HUES48 (cell line): ENCODE data around the gene ZSCAN31.
A peak's percentile ranks its signal among the peaks of the same experiment; 100 is the strongest.
"Not testable (repeated sequence)": the region's sequence is repeated elsewhere in the genome, so short reads cannot be mapped to it uniquely, and the experiment has no call there.

ENCODE experiments used
- H3K27ac ChIP-seq: one replicate; pipeline ENCODE4 v1.7.0; 2013; ENCODE audit warnings: low read depth, low read length, inconsistent platforms
- H3K27me3 ChIP-seq: 2 replicates; pipeline ENCODE4 v1.6.1; 2013; ENCODE audit warnings: mild to moderate bottlenecking, low read length; ENCODE audit not compliant: control insufficient read depth, insufficient read depth
- H3K36me3 ChIP-seq: 2 replicates; pipeline ENCODE4 v1.6.1; 2013; ENCODE audit warnings: low read length; ENCODE audit not compliant: control insufficient read depth, insufficient read depth
- H3K4me1 ChIP-seq: 2 replicates; pipeline ENCODE4 v1.6.1; 2013; ENCODE audit warnings: mild to moderate bottlenecking, low read length; ENCODE audit not compliant: control insufficient read depth, insufficient read depth
- H3K4me3 ChIP-seq: 2 replicates; pipeline ENCODE4 v1.5.1; 2013; ENCODE audit warnings: mild to moderate bottlenecking, low read depth, low read length
- H3K9ac ChIP-seq: 2 replicates; pipeline ENCODE4 v1.6.1; 2013; ENCODE audit warnings: mild to moderate bottlenecking, low read depth, low read length, moderate library complexity
- H3K9me3 ChIP-seq: 2 replicates; pipeline ENCODE4 v1.6.1; 2013; ENCODE audit warnings: low read length; ENCODE audit not compliant: control insufficient read depth, insufficient read depth

ZSCAN31 gene

GRCh38 chr6:28336284-28337120, 554 bp upstream of the ZSCAN31 start:
- Histone ChIP-seq H3K36me3 (no peaks in the 10 kb centered on the region), H3K9me3 (no peaks in the 10 kb centered on the region), H3K27ac (peak overlapping the region; percentile 100), H3K27me3 (no peaks in the 10 kb centered on the region), H3K4me1 (peaks cover 17% of the 10 kb centered on the region; the same call in 1 of the 2 replicates), H3K4me3 (peak overlapping the region; percentile 80), H3K9ac (peak overlapping the region; percentile 95)

- H3K9me3 ChIP-seq: no peaks in the 10 kb centered on the region
- no peaks in the 10 kb centered on the region for H3K36me3 ChIP-seq
- peak overlapping the region; percentile 86 for H3K9ac ChIP-seq
- peak overlapping the region; percentile 80 for H3K4me3 ChIP-seq
- H3K27ac ChIP-seq: peak overlapping the region; percentile 100
- no peaks in the 10 kb centered on the region for H3K27me3 ChIP-seq
- peaks cover 17% of the 10 kb centered on the region; the same call in 1 of the 2 replicates for H3K4me1 ChIP-seq
Observed at GRCh38 chr6:28335040-28335563, 846 bp downstream of the ZSCAN31 start.

GRCh38 chr6:28334286-28335039, 1.5 kb downstream of the ZSCAN31 start:
- H3K4me1 ChIP-seq: peaks cover 17% of the 10 kb centered on the region; the same call in 1 of the 2 replicates
- H3K9ac ChIP-seq: peak overlapping the region; percentile 86
- H3K4me3 ChIP-seq: peak overlapping the region; percentile 80
- no peaks in the 10 kb centered on the region for H3K9me3 ChIP-seq
- H3K36me3 ChIP-seq: no peaks in the 10 kb centered on the region
- H3K27me3 ChIP-seq: no peaks in the 10 kb centered on the region
- peak overlapping the region; percentile 100 for H3K27ac ChIP-seq

- H3K9me3 ChIP-seq: 0 out of 2 replicates have a peak, but pooled peaks cover 3% of the 10 kb centered on the region
- no peak overlapping the region for H3K27ac ChIP-seq
- no peak overlapping the region for H3K4me3 ChIP-seq
- no peaks in the 10 kb centered on the region for H3K27me3 ChIP-seq
- no peaks in the 10 kb centered on the region; the same call in 1 of the 2 replicates for H3K36me3 ChIP-seq
- H3K9ac ChIP-seq: no peak overlapping the region
- H3K4me1 ChIP-seq: peaks cover 17% of the 10 kb centered on the region; the same call in 1 of the 2 replicates
Observed at GRCh38 chr6:28333599-28334018, 2.3 kb downstream of the ZSCAN31 start.

GRCh38 chr6:28333047-28333446, 2.9 kb downstream of the ZSCAN31 start:
- no peak overlapping the region for H3K4me3 ChIP-seq

GRCh38 chr6:28330041-28330440, 5.9 kb downstream of the ZSCAN31 start:
- Histone ChIP-seq H3K9me3 (peaks cover 27% of the 10 kb centered on the region), H3K4me3 (no peak overlapping the region), H3K36me3 (peaks cover 26% of the 10 kb centered on the region), H3K27me3 (no peaks in the 10 kb centered on the region), H3K9ac (no peak overlapping the region), H3K4me1 (peaks cover 8% of the 10 kb centered on the region; the same call in 1 of the 2 replicates), H3K27ac (no peak overlapping the region)

More at GRCh38 chr6:28333047-28333446, 2.9 kb downstream of the ZSCAN31 start:
- H3K36me3 ChIP-seq: no peaks in the 10 kb centered on the region; the same call in 1 of the 2 replicates
- no peak overlapping the region for H3K27ac ChIP-seq
- H3K27me3 ChIP-seq: no peaks in the 10 kb centered on the region
- H3K9me3 ChIP-seq: 0 out of 2 replicates have a peak, but pooled peaks cover 3% of the 10 kb centered on the region
- no peak overlapping the region for H3K9ac ChIP-seq
- peaks cover 17% of the 10 kb centered on the region; the same call in 1 of the 2 replicates for H3K4me1 ChIP-seq

GRCh38 chr6:28326371-28326948, 9.5 kb downstream of the ZSCAN31 start:
- no peaks in the 10 kb centered on the region for H3K4me1 ChIP-seq
- H3K27me3 ChIP-seq: no peaks in the 10 kb centered on the region
- peaks cover 26% of the 10 kb centered on the region for H3K36me3 ChIP-seq
- H3K4me3 ChIP-seq: no peak overlapping the region
- peaks cover 29% of the 10 kb centered on the region for H3K9me3 ChIP-seq
- no peak overlapping the region for H3K9ac ChIP-seq
- no peak overlapping the region for H3K27ac ChIP-seq

GRCh38 chr6:28323813-28324424, 12.0 kb downstream of the ZSCAN31 start:
- Histone ChIP-seq H3K4me1 (no peaks in the 10 kb centered on the region), H3K27me3 (no peaks in the 10 kb centered on the region), H3K4me3 (no peak overlapping the region), H3K27ac (no peak overlapping the region), H3K9ac (no peak overlapping the region), H3K9me3 (peaks cover 28% of the 10 kb centered on the region), H3K36me3 (peaks cover 26% of the 10 kb centered on the region)

- Histone ChIP-seq H3K27me3 (no peaks in the 10 kb centered on the region), H3K4me3 (no peak overlapping the region), H3K36me3 (peaks cover 26% of the 10 kb centered on the region), H3K9me3 (peaks cover 26% of the 10 kb centered on the region), H3K27ac (no peak overlapping the region), H3K9ac (no peak overlapping the region), H3K4me1 (no peaks in the 10 kb centered on the region)
Observed at GRCh38 chr6:28322661-28323060, 13.3 kb downstream of the ZSCAN31 start.

GRCh38 chr6:28317866-28318265, 18.1 kb downstream of the ZSCAN31 start:
- H3K36me3 ChIP-seq, H3K4me1 ChIP-seq, H3K27ac ChIP-seq, H3K27me3 ChIP-seq, H3K9me3 ChIP-seq, H3K4me3 ChIP-seq, H3K9ac ChIP-seq: not testable (repeated sequence)
